T-helper 22 cell (primary cell): Measurements from ENCODE around the gene SCUBE3.
A peak's percentile ranks its signal among the peaks of the same experiment; 100 is the strongest.

Experiments used
- DNase-seq: peaks from one replicate; pipeline ENCODE4 v3.0.0-alpha.2; 2020; ENCODE audit warnings: low read depth

Gene SCUBE3

GRCh38 chr6:35272005-35272404 lies 58.2 kb downstream of the SCUBE3 start:
- no peak for DNase-seq

DNA sequence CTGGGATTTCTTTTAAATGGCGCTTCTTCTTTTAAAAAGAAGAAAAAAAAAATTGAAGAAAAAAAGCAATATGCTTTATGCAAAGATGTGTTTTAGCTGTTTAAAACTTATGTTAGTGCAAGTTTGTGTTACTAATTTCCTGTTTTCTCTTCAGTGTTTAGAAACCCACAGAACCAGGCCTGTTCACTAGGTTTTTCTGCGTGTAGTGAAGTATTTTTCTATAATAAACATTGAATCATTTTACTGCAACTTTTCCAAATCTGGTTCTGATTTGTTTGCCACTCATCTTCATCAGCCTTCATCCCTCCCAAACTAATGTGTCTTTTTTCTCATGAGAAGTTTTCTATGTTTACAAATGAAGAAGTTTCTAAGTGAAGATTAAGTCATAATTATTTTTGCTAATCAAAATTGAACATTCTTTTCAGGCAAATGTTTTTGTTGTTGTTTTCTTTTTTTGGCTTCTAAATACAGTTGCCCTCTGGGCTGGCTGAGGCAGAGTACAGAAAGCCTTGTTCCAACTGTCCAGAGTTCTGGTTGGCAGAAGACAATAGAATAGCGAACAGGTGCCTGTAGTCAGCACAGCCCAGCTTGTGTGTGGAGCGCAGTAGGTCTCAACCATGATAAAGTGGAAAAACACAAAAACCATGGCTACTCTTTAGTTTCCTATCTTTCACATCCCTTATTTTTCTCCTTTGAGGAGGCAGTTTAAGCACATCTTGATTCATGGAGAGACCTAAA lies 60.2 kb downstream of the SCUBE3 start:
- DNase-seq, result no peak

- no peak for DNase-seq
Measured at GRCh38 chr6:35275744-35276260, 62.0 kb downstream of the SCUBE3 start.

DNA sequence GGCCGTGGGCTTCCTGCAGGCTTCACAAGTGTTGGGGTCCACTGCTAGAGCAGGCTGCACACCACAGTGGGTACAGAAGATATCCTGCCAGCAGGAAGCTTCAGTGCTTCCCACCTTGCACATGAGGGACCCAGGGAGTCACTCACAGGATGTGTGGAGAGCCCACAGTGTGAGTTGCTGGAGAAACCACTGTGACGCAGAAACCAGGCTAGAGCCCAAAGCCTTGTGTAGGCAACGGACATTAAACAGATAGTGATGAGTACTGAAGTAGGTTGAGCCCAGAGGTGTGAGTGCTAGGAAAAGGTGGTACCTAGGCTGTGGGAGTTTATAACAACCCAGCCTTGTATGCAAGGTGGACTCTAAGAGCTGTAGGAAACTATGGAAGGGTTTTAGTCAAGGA lies 65.0 kb downstream of the SCUBE3 start:
- DNase-seq, result no peak

DNA sequence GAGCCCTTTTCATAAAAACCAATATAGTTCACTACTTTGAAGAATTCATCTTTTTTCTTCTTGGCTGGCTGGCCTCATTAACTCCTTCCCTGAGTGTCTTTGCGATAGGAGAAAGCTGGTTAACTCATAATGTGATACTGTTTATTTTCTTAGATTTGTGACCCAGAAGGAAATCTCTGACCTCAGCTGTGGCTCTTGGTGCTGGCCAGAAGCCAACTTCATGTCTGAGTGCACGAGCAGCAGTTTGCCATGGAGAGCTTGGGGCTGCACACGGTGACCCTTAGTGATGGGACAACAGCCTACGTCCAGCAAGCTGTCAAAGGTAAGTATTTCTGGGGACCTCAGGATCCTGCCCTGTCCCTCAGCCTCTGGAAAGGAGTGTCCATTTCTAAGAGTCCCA lies 67.1 kb downstream of the SCUBE3 start:
- no peak for DNase-seq

DNA sequence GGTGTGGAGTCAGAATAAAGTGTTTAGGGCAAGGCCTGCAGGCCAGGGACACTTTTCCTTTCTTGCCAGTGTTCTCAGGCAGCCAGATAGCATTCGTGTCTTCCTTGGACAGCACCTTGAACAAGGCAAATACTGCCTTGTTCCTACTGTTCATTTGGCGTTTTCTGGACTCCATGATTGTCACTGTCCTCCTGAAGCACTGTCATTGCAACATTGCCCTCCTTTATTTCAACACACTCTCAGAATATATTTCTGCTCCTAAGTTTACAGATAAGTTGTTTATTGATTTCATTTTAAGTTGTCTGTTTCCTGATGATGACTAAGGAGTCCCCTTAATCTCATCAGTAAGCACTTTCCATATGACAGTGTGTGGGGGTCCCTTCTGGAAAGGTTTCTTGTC lies 68.7 kb downstream of the SCUBE3 start:
- DNase-seq, result no peak

DNA sequence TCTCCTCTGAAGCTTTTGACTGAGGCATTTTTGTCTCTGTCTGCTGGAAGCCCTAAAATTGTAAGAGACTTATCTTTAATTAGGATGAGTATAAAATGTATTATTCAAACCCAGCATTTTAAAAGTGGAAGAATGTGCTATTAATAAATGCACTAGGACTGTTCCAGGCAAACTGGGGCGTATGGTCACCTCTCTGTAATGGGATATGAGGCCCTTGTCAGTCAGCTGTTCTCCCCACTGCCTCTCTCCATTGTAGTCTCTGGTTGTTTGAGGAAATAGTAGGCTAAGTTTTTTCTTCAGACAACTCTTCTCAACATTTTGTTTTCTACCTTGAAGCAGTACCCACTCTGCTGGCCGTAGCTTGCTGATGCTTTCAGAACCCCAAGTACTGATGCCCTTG lies 69.6 kb downstream of the SCUBE3 start:
- no peak for DNase-seq

DNA sequence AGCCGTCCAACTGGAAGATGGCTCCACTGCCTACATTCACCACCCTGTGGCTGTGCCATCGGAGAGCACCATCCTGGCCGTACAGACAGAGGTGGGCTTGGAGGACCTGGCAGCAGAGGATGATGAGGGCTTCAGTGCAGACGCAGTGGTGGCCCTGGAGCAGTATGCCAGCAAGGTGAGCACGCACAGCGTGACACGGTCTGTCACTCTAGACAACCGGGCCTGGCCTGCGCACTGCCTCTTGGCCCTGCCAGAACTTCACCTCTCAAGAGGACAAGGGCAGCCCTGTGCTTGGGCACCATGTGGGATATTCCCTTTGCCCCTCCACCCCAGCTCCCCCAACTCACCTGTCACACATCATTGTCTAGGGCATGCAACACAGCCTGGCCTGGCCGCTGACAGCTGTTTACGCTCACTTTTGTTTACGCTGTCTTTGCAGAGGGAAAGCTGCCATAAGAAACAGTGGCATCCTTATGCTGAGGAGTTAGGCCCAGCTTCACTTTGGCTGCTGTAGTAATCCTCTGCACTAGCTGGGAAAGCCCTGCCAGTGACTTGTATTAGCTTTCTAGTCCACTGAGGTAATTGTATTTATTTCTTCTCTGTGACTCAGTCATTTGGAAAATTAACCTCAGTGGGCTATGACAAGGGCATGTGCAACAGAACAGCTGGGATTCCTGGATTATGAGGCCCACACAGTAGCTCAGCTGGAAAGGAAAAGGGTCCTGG lies 74.1 kb downstream of the SCUBE3 start:
- DNase-seq, result no peak

DNA sequence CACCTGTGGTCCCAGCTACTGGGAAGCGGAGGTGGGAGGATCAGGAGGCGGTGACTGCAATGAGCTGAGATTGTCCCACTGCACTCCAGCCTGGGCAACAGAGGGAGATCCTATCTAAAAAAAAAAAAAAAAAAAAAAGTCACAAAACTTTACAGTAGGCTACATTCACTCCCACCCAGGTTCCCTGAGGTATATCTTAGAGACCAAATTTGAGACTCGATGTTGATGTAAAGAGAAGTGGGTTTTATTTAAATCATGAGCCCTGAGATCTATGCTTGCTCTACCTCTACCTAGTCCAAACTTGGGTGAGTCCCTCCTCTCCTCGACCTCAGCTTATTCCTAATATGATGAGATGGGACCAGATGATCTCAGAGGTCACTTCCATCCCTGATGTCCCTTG lies 75.1 kb downstream of the SCUBE3 start:
- DNase-seq, result no peak

GRCh38 chr6:35291491-35291890 lies 77.7 kb downstream of the SCUBE3 start:
- no peak for DNase-seq

GRCh38 chr6:35292494-35292893 lies 78.7 kb downstream of the SCUBE3 start:
- DNase-seq, result no peak

- no peak for DNase-seq
Measured at GRCh38 chr6:35293681-35294080, 79.9 kb downstream of the SCUBE3 start.

GRCh38 chr6:35294308-35294945 lies 80.7 kb downstream of the SCUBE3 start:
- DNase-seq, result peak; percentile 17

- no peak for DNase-seq
Measured at GRCh38 chr6:35295036-35295435, 81.3 kb downstream of the SCUBE3 start.

- no peak for DNase-seq
Measured at GRCh38 chr6:35295521-35296315, 82.0 kb downstream of the SCUBE3 start.

DNA sequence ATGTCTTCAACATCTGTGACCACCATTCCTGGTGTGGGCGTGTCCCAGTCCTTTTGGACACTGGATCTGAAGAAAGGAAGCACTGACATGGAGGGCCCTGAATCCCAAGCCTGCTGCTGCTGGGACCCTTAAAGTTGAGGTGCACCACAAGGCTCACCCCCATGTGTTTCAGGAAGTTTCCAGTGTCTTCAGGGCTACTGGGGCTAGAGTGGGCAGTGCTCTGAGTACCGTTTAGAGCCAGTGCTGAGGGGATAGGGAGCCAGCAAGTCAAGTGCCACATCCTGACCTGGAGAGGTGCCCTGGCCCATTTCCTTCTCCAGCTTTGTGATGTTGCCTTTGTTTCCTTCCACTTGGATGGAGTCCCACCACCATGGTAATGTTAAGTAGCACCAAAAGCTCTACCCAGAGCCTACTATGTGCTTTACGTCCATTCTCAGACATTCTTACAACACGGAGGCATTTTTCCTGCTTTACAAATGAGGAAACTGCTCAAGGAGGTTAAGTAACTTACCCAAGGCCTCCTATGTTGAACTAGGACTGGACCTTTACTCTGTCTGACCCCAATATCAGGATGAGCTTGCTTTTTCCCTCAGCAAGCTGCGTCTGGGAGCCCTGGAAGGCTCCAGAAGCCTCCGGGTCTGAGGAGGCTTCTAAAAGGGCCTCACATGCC lies 83.3 kb downstream of the SCUBE3 start:
- DNase-seq, result no peak

DNA sequence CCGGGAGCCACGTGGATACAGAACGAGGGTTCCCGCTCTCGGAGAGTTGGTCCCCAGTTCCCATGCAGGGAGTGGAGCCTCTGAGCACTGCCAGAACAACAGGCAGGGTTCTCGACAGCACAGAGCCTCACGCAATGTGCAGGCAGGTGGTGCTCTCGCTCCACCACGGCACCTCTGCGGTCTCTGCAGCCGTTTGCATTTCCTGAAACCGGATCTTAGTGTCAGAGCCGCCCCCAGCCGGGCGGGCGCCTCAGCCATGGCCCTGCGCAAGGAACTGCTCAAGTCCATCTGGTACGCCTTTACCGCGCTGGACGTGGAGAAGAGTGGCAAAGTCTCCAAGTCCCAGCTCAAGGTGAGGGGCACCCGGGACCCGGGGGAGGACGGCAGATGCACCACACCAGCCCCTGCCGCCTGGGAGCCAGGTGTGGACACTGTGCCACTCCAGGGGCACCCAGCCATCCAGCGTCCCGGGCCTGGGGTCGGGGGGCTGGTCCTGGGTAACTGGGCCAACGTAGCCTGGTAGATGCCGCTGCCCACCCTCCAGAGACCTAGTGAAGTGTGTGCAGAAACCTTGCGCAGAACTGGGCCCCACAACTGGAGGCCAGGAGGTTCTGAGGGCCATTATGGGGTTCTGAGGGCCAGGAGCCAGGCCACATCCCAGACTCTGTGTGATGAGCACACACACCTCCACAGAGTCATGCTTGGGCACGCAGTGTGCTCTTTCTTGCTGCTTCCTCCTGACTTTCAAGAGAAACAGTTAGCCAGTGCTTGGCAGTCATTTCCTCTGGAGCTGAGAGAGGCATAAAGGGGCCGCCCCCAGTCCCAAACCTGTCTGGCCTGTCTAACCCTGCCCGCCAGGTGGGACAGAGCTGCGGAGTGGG lies 84.1 kb downstream of the SCUBE3 start, which contains the start of gene DEF6:
Gene DEF6 (plus strand): TSS at position 218 of the 881 bp plus-strand sequence. CDS start 39 bp downstream, at position 257.
- DNase-seq, result peak; percentile 77

DNA sequence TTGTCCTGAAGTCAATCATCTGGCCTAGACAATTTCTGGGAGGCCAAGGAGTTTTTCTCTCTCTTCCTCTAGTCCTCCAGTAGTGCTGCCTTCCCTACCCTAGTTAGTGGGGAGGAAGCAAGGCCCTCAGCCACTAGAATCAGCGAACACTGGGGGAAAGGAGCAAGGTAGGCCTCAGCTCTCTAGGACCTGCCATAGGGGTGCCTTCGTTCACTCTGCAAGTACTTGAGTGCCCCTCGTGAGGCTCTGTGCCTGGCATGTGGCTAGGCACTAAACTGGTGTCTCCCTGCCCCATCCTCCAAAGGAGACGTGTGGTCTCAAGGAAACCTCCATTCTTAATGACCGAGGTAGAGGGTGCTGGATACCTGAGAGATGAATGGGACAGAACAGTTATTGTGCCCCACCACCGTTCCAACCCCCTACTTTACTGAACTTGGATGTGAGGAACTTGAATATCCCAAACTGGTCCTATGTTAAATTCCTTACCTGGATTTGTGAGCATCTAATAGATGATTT lies 84.9 kb downstream of the SCUBE3 start:
- DNase-seq, result no peak

DNA sequence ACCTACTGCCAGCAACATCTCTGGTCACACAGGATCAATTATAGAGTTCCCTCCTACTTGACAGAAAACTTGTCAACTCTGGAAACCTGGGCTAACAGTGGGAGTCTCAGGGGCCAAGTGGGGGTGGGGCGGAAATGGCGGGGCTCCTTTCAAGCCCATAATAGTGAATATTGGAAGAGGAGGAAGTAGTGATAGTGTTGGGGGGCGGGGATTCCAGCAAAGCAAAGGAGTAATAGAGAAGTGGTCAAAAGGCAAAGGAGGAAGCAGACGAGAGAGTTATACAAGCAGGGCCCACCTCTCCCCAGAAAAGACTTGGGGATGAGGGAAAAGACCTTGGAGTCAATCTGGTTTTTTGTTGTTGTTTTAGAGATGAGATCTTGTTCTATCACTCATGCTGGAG lies 85.9 kb downstream of the SCUBE3 start:
- DNase-seq, result peak; percentile 13

DNA sequence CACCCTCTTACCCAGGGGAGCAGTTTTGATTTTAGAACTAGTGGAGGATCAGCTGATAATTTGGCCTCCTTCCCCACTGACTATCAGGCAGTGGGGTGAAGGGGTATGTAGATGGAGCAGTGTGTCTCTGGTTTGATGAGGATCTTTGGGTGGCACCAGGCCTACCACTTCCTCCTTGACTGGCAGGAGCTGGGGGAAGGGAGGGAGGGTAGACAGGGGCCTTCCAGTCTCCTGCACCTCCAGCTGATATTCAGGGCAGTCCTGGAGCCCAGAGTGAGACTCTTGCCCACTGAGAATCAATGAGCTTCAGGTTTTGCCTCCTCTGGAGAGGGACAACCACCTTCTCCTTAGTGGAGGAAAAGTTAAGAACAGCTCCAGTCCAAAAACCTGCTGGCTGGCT lies 87.1 kb downstream of the SCUBE3 start:
- peak; percentile 51 for DNase-seq
